Measurements from ENCODE around the gene CACNB2.

The CACNB2 gene

DNA sequence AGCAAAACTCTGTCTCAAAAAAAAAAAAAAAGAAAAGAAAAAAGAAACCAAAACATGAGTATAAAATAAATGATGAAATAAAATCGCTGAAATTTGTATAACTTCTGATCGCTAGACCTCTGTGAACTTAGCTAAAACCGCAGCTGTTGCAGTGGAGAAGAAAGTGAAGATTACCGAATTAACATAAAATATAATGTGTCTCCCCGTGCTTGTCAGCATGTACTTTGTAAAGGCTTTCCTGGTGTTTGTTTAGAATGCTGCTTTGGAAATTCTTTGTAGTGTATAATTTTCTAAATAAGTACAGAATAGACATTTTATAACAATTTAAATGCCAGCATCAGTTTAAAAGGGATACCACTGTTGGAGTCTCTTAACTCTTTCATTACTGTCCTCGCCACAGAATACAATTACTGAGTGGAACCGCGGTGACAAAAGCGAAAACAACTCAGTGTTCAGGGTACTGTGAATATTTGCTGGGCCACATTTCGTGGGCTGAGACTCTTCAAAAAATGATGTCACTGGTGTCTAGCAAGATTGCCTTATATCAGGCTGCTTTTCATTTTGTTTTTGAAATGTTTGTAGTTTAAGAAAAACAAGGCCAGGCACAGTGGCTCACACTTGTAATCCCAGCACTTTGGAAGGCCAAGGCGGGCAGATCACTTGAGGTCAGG lies 343.4 kb downstream of the CACNB2 start:
- Histone ChIP-seq H3K4me3 (ENCODE audit: low read depth, low read length) (no peak overlapping the region), H3K27ac (ENCODE audit: low read depth, low read length) (no peak overlapping the region), H3K27me3 (ENCODE audit: control insufficient read depth, insufficient read depth, low read length) (no peaks in the 10 kb centered on the region), H3K9ac (ENCODE audit: low read depth, low read length) (no peak overlapping the region), H3K4me1 (ENCODE audit: control insufficient read depth, insufficient read depth, low read length) (no peaks in the 10 kb centered on the region), H3K9me3 (ENCODE audit: control insufficient read depth, insufficient read depth, low read length) (no peaks in the 10 kb centered on the region), H3K36me3 (ENCODE audit: control insufficient read depth, insufficient read depth, low read length) (no peaks in the 10 kb centered on the region)

DNA sequence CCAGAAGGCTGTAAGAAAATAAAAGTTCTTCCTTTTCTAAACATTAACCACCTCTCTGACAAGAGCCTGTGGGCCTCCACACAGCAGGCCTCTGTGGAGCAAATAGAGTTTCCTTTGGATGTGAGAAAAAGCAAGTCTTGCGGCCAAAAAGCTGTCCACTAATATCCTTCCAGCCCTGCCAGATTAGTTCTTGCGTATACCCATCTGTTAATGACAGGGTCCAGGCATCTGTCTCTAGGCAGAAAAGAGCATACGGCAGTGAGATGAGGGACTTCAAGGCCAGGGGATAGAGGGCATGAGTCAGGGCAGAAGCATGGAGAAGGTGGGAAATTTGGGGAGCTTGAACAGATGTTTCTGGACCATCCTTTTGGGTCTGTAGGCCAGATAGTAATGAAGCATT lies 346.2 kb downstream of the CACNB2 start:
- Histone ChIP-seq H3K4me3 (ENCODE audit: low read depth, low read length) (no peak overlapping the region), H3K4me1 (ENCODE audit: control insufficient read depth, insufficient read depth, low read length) (no peaks in the 10 kb centered on the region), H3K27ac (ENCODE audit: low read depth, low read length) (no peak overlapping the region), H3K27me3 (ENCODE audit: control insufficient read depth, insufficient read depth, low read length) (no peaks in the 10 kb centered on the region), H3K36me3 (ENCODE audit: control insufficient read depth, insufficient read depth, low read length) (no peaks in the 10 kb centered on the region), H3K9ac (ENCODE audit: low read depth, low read length) (no peak overlapping the region), H3K9me3 (ENCODE audit: control insufficient read depth, insufficient read depth, low read length) (no peaks in the 10 kb centered on the region)

DNA sequence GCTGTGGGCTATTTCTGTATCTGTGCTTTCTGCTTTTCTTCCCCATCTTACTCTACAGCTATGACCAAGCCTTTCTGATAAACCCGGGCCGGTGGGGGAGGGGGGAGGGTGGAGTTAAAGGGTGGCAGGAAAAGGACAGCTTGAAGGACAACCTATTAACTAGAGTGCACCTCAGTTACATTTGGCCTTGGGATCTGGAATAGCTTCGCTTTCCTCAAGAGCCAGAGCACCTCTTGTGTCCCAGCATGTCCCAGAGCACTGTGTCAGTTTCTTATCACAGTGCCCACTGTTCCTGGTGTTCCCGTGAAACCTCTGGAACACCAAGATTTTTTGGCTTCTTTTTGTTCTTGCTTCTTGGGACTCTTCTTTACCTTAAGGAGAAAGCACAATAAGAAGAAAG lies 350.5 kb downstream of the CACNB2 start:
- Histone ChIP-seq H3K4me1 (ENCODE audit: control insufficient read depth, insufficient read depth, low read length) (no peaks in the 10 kb centered on the region), H3K27ac (ENCODE audit: low read depth, low read length) (no peak overlapping the region), H3K36me3 (ENCODE audit: control insufficient read depth, insufficient read depth, low read length) (no peaks in the 10 kb centered on the region), H3K27me3 (ENCODE audit: control insufficient read depth, insufficient read depth, low read length) (no peaks in the 10 kb centered on the region), H3K4me3 (ENCODE audit: low read depth, low read length) (no peak overlapping the region), H3K9me3 (ENCODE audit: control insufficient read depth, insufficient read depth, low read length) (no peaks in the 10 kb centered on the region), H3K9ac (ENCODE audit: low read depth, low read length) (no peak overlapping the region)

DNA sequence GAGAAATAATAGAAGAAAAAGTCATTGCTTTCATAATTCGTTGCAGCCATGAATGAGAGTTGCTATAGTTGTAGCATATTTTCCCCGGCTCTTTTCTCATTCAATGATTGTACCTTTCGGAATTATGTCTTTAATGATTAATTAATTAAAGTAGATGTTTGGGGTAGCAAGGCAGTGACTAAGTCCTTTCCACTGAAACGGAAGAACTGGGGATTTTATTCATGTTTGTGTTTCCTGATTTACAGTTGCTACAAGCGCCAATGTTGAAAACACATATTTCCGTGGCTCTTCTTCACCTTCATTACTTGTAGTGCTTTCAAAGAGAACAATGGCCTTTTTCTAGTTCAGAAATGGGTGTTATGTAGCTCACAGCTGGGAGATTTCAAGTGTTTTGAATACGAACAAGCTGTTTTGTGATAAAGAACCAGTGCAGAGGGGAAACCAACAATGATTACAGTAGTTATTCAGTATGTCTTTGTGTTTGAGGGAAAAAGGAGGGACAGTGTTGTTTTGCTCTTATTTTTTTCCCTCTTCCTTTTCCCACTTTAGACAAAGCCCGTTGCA lies 357.7 kb downstream of the CACNB2 start:
- H3K4me1 ChIP-seq (ENCODE audit: control insufficient read depth, insufficient read depth, low read length): peaks cover 16% of the 10 kb centered on the region
- H3K9ac ChIP-seq (ENCODE audit: low read depth, low read length): no peak overlapping the region
- no peaks in the 10 kb centered on the region for H3K9me3 ChIP-seq (ENCODE audit: control insufficient read depth, insufficient read depth, low read length)
- no peak overlapping the region for H3K4me3 ChIP-seq (ENCODE audit: low read depth, low read length)
- H3K27ac ChIP-seq (ENCODE audit: low read depth, low read length): peak overlapping the region; percentile 78
- no peaks in the 10 kb centered on the region for H3K27me3 ChIP-seq (ENCODE audit: control insufficient read depth, insufficient read depth, low read length)
- no peaks in the 10 kb centered on the region for H3K36me3 ChIP-seq (ENCODE audit: control insufficient read depth, insufficient read depth, low read length)

DNA sequence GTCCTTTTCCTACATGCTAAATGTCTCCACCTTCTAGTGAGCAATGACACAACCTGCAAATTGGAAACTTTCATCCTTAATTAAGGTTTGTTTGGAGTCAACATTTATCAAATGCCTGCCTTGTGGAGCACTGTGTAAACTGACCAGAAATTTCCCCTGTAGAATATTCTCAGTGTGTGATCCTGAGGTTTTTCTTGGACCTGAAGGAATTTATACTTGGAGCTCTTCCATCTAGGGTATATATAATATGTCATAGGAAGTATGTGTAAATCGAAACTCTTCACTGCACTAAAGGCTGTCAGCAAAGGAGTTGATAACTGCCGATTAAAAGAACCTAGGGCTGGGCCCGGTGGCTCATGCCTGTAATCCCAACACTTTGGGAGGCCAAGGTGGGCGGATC lies 358.8 kb downstream of the CACNB2 start:
- H3K9ac ChIP-seq (ENCODE audit: low read depth, low read length): no peak overlapping the region
- no peak overlapping the region for H3K27ac ChIP-seq (ENCODE audit: low read depth, low read length)
- H3K27me3 ChIP-seq (ENCODE audit: control insufficient read depth, insufficient read depth, low read length): no peaks in the 10 kb centered on the region
- no peaks in the 10 kb centered on the region for H3K9me3 ChIP-seq (ENCODE audit: control insufficient read depth, insufficient read depth, low read length)
- no peak overlapping the region for H3K4me3 ChIP-seq (ENCODE audit: low read depth, low read length)
- H3K4me1 ChIP-seq (ENCODE audit: control insufficient read depth, insufficient read depth, low read length): peaks cover 16% of the 10 kb centered on the region
- H3K36me3 ChIP-seq (ENCODE audit: control insufficient read depth, insufficient read depth, low read length): no peaks in the 10 kb centered on the region

DNA sequence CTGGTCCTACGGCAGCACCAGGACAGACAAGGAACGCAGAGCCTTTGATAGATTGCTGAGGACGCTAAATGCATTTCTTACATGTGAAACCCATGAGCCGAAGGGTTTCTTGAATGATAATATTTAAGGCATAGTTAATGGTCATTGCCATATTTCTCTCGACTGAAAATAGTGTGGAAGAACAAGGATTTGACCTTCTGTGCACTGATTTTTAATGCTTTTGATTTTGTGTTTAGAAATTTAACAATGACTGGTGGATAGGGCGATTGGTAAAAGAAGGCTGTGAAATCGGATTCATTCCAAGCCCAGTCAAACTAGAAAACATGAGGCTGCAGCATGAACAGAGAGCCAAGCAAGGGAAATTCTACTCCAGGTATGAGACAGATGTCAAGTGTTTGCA lies 360.4 kb downstream of the CACNB2 start:
- no peaks in the 10 kb centered on the region for H3K27me3 ChIP-seq (ENCODE audit: control insufficient read depth, insufficient read depth, low read length)
- H3K9me3 ChIP-seq (ENCODE audit: control insufficient read depth, insufficient read depth, low read length): no peaks in the 10 kb centered on the region
- H3K4me3 ChIP-seq (ENCODE audit: low read depth, low read length): no peak overlapping the region
- H3K27ac ChIP-seq (ENCODE audit: low read depth, low read length): no peak overlapping the region
- H3K9ac ChIP-seq (ENCODE audit: low read depth, low read length): no peak overlapping the region
- no peaks in the 10 kb centered on the region for H3K36me3 ChIP-seq (ENCODE audit: control insufficient read depth, insufficient read depth, low read length)
- H3K4me1 ChIP-seq (ENCODE audit: control insufficient read depth, insufficient read depth, low read length): peaks cover 16% of the 10 kb centered on the region

DNA sequence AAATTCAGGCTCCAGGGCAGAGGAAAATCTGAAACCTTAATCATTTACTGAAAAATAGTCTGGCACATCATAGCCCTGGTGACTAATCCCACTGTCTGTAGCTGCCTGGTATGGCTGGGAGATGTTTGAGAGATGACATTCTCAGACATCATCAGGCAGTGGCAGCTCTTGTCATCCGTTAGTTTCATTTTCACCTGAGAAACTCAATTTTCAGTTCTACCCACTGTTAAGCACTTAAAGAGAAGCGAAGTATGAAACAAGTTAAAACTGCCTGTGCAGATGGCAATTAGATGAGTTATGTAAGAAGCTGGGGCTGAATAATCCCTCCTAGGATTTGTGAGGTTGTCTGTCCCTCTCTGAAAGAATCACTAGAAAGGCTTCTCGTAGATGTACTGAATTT lies 361.0 kb downstream of the CACNB2 start:
- Histone ChIP-seq H3K36me3 (ENCODE audit: control insufficient read depth, insufficient read depth, low read length) (no peaks in the 10 kb centered on the region), H3K9ac (ENCODE audit: low read depth, low read length) (no peak overlapping the region), H3K4me3 (ENCODE audit: low read depth, low read length) (no peak overlapping the region), H3K27ac (ENCODE audit: low read depth, low read length) (no peak overlapping the region), H3K9me3 (ENCODE audit: control insufficient read depth, insufficient read depth, low read length) (no peaks in the 10 kb centered on the region), H3K27me3 (ENCODE audit: control insufficient read depth, insufficient read depth, low read length) (no peaks in the 10 kb centered on the region), H3K4me1 (ENCODE audit: control insufficient read depth, insufficient read depth, low read length) (peaks cover 16% of the 10 kb centered on the region)

DNA sequence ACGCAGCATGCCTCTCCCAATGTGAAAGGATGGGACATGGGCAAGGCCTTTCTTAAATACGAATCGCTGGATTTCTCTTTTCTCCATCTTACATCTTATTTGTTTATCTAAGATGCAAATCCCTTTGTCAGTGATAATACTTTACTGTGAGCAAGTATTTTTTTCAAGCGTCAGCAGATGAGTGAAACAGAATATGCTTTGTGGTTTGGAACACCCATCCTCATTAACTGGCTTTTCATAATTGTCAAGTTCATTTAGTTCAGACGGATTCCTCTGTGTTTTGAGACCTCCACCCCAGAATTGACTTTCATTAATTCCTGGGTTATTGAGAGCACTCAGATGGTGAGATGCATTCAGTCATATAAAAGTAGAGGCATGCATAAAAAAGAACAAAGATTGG lies 361.4 kb downstream of the CACNB2 start:
- Histone ChIP-seq H3K4me1 (ENCODE audit: control insufficient read depth, insufficient read depth, low read length) (peaks cover 16% of the 10 kb centered on the region), H3K9me3 (ENCODE audit: control insufficient read depth, insufficient read depth, low read length) (no peaks in the 10 kb centered on the region), H3K27ac (ENCODE audit: low read depth, low read length) (no peak overlapping the region), H3K4me3 (ENCODE audit: low read depth, low read length) (no peak overlapping the region), H3K27me3 (ENCODE audit: control insufficient read depth, insufficient read depth, low read length) (no peaks in the 10 kb centered on the region), H3K36me3 (ENCODE audit: control insufficient read depth, insufficient read depth, low read length) (no peaks in the 10 kb centered on the region), H3K9ac (ENCODE audit: low read depth, low read length) (no peak overlapping the region)

DNA sequence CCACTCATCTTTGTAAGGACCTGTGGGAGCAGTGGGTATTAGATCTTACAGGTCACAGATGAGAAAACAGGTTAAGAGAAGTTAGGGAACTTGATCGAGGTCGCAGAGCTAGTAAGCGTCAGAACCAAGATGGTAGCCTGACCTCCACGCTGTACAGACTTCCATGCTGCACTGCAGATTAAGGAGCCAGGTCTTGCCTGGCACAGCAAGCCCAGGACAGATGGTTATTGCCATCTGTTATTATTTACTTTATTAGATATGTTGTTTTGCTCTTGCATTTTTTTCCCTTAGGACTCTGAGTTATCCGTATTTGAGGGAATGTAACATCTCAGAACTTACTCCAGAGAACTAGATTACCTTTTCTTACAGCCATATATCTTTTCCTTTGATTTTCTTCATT lies 363.9 kb downstream of the CACNB2 start:
- Histone ChIP-seq H3K36me3 (ENCODE audit: control insufficient read depth, insufficient read depth, low read length) (no peaks in the 10 kb centered on the region), H3K4me3 (ENCODE audit: low read depth, low read length) (no peak overlapping the region), H3K4me1 (ENCODE audit: control insufficient read depth, insufficient read depth, low read length) (no peaks in the 10 kb centered on the region; the same call in 1 of the 2 replicates), H3K9ac (ENCODE audit: low read depth, low read length) (no peak overlapping the region), H3K27me3 (ENCODE audit: control insufficient read depth, insufficient read depth, low read length) (no peaks in the 10 kb centered on the region), H3K27ac (ENCODE audit: low read depth, low read length) (no peak overlapping the region), H3K9me3 (ENCODE audit: control insufficient read depth, insufficient read depth, low read length) (no peaks in the 10 kb centered on the region)

DNA sequence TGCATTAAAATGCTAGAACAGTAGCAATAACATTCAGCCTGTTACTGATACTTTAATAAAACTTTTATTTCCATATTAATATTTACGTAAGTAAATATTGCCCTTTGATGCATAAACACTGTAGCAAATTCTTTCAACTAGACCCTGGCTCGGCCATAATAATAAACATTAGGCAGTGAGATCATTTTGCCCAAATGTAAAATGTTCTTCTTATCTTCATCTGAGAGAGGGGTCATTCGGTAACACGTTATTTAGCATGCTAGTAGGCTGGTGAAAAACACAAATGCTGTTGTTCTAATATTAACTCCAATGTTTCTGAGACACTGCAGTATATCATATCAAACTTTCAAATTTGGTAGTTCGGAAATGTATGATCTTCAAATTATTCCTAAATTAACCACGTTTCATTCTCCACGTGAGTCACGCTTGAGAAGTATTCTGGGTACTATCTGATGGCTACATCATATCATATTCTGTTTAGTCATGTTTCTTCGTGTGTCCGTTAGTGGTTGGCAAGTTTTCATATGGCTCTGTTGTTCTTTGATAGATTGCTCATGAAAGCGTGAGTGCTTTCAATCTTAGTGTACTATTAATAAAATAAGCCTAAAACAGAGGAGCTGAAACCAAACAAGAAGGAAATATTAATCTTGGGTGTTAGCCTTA lies 365.4 kb downstream of the CACNB2 start:
- Histone ChIP-seq H3K27ac (ENCODE audit: low read depth, low read length) (no peak overlapping the region), H3K9ac (ENCODE audit: low read depth, low read length) (no peak overlapping the region), H3K4me1 (ENCODE audit: control insufficient read depth, insufficient read depth, low read length) (no peaks in the 10 kb centered on the region), H3K27me3 (ENCODE audit: control insufficient read depth, insufficient read depth, low read length) (no peaks in the 10 kb centered on the region), H3K4me3 (ENCODE audit: low read depth, low read length) (no peak overlapping the region), H3K9me3 (ENCODE audit: control insufficient read depth, insufficient read depth, low read length) (no peaks in the 10 kb centered on the region), H3K36me3 (ENCODE audit: control insufficient read depth, insufficient read depth, low read length) (no peaks in the 10 kb centered on the region)

DNA sequence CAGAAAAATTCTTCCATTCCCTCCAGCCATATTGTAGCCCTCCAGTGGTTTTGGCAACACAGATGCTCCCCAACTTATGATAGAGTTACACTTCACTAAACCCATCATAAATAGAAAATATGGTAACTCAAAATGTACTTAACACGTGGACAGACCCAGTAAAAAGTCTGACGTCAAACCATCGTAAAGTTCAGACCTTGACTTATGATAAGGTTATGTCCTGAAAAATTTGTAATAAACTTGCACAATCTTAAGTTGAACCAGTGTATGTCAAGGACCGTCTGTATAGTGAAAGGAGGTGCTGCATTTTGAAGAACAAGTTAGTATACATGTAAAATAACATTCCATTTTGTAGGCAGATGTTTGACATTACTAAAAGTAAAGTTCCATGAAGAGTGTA lies 368.4 kb downstream of the CACNB2 start:
- no peaks in the 10 kb centered on the region for H3K9me3 ChIP-seq (ENCODE audit: control insufficient read depth, insufficient read depth, low read length)
- H3K4me3 ChIP-seq (ENCODE audit: low read depth, low read length): no peak overlapping the region
- H3K4me1 ChIP-seq (ENCODE audit: control insufficient read depth, insufficient read depth, low read length): no peaks in the 10 kb centered on the region
- H3K27me3 ChIP-seq (ENCODE audit: control insufficient read depth, insufficient read depth, low read length): no peaks in the 10 kb centered on the region
- H3K36me3 ChIP-seq (ENCODE audit: control insufficient read depth, insufficient read depth, low read length): no peaks in the 10 kb centered on the region
- no peak overlapping the region for H3K9ac ChIP-seq (ENCODE audit: low read depth, low read length)
- no peak overlapping the region for H3K27ac ChIP-seq (ENCODE audit: low read depth, low read length)
